Measurements from ENCODE around the gene SORBS2. TPM values are rescaled to one million over a fixed set of nuclear protein-coding genes. Genes with fewer than 3 reads are reported as not detected.

Gene SORBS2
- total RNA-seq, 1 donor from 2014 or later = 94.2 TPM

DNA sequence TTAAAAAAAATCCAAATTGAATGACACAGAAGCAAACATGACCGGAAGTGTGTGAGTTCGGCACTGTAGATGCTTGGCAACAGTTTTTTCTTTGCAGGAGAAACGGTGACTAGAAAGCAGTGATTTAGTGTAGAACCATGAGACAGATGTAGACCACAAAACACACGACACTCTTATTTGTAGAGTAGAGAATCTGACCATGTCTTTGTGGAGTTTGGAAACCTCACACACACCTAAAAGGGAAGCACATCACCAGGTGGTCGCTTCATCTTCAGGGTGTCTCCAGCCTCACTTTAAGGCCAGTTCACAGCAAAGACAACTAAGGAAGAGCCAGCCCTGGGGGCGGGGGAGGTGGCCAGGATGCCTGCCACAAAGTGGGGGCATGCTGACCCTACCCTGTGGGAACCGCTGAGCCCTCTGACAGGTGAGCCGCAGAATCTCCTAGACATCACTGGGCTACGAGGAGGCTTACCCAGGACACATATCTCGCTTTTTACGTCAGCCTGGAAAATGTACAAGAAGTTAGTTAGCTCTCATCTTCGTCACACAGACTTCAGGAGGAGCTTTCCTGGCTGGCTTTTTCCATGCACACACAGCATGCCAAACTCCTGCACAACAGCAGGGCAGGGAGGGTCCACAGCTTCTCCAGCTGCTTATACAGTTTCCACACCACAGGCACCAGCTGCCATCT lies 212.3 kb downstream of the SORBS2 start:
- no peak for DNase-seq (ENCODE audit: low spot score, unreplicated experiment)
- H3K27me3 Mint-ChIP-seq = no peaks in the 10 kb centered on the region
- TF ChIP-seq, protein P1, sequence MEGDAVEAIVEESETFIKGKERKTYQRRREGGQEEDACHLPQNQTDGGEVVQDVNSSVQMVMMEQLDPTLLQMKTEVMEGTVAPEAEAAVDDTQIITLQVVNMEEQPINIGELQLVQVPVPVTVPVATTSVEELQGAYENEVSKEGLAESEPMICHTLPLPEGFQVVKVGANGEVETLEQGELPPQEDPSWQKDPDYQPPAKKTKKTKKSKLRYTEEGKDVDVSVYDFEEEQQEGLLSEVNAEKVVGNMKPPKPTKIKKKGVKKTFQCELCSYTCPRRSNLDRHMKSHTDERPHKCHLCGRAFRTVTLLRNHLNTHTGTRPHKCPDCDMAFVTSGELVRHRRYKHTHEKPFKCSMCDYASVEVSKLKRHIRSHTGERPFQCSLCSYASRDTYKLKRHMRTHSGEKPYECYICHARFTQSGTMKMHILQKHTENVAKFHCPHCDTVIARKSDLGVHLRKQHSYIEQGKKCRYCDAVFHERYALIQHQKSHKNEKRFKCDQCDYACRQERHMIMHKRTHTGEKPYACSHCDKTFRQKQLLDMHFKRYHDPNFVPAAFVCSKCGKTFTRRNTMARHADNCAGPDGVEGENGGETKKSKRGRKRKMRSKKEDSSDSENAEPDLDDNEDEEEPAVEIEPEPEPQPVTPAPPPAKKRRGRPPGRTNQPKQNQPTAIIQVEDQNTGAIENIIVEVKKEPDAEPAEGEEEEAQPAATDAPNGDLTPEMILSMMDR (IDR thresholded peaks at IDR 0.05; ENCODE audit: unreplicated experiment) = no peak
- no peak overlapping the region for H3K27ac Mint-ChIP-seq
- peaks cover 6% of the 10 kb centered on the region for H3K36me3 Mint-ChIP-seq (ENCODE audit: insufficient read depth)
- H3K4me1 Mint-ChIP-seq (ENCODE audit: low read depth) = no peaks in the 10 kb centered on the region
- H3K4me3 Mint-ChIP-seq (ENCODE audit: low read depth) = no peak overlapping the region
- no peaks in the 10 kb centered on the region for H3K9me3 Mint-ChIP-seq (ENCODE audit: low read depth)

DNA sequence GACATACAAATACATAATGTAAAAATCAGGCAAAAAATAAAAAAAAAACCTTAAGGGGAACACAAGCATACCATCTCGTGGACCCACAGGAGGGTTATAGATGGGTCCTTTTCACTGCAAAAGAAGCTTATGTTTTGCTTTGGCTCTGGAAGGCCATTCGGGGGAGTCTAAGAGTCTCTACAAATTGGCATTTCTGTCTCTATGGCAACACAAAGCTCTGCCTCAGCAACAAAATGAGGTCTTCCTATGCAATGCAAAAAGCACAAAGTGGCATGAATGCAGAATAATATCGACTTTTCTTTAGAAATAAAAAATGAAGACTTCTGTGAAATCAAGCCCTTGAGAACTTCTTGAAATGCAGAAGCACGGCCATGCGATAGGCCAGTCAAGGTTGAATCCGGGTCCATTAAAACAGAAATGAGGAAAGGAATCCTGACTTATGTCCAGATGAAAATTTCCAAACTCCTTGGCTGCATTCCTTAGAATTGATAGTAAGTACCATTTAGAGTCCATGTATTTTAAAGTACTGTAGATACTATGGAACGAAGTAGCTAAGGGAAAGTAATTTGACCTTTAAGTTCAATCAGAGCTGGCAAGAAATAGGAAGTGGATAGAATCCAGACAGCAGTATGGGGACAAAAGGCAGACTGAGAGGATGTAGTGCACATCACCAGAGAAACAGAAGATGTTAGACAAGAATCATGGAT lies 213.0 kb downstream of the SORBS2 start:
- no peak for DNase-seq (ENCODE audit: low spot score, unreplicated experiment)
- H3K9me3 Mint-ChIP-seq (ENCODE audit: low read depth) = no peaks in the 10 kb centered on the region
- H3K27me3 Mint-ChIP-seq = no peaks in the 10 kb centered on the region
- no peak overlapping the region for H3K27ac Mint-ChIP-seq
- peaks cover 2% of the 10 kb centered on the region for H3K36me3 Mint-ChIP-seq (ENCODE audit: insufficient read depth)
- no peaks in the 10 kb centered on the region for H3K4me1 Mint-ChIP-seq (ENCODE audit: low read depth)
- H3K4me3 Mint-ChIP-seq (ENCODE audit: low read depth) = no peak overlapping the region
- TF ChIP-seq, protein P1 (IDR thresholded peaks at IDR 0.05; ENCODE audit: unreplicated experiment) = no peak

GRCh38 chr4:185597532-185598188 lies 214.3 kb downstream of the SORBS2 start:
- Mint-ChIP-seq H3K9me3 (ENCODE audit: low read depth) (no peaks in the 10 kb centered on the region), H3K27ac (no peak overlapping the region), H3K36me3 (ENCODE audit: insufficient read depth) (peaks cover 5% of the 10 kb centered on the region), H3K4me1 (ENCODE audit: low read depth) (no peaks in the 10 kb centered on the region), H3K27me3 (no peaks in the 10 kb centered on the region), H3K4me3 (ENCODE audit: low read depth) (no peak overlapping the region)
- TF ChIP-seq, protein P1 (IDR thresholded peaks at IDR 0.05; ENCODE audit: unreplicated experiment) = peak; percentile 98
- peak; percentile 54 for DNase-seq (ENCODE audit: low spot score, unreplicated experiment)

DNA sequence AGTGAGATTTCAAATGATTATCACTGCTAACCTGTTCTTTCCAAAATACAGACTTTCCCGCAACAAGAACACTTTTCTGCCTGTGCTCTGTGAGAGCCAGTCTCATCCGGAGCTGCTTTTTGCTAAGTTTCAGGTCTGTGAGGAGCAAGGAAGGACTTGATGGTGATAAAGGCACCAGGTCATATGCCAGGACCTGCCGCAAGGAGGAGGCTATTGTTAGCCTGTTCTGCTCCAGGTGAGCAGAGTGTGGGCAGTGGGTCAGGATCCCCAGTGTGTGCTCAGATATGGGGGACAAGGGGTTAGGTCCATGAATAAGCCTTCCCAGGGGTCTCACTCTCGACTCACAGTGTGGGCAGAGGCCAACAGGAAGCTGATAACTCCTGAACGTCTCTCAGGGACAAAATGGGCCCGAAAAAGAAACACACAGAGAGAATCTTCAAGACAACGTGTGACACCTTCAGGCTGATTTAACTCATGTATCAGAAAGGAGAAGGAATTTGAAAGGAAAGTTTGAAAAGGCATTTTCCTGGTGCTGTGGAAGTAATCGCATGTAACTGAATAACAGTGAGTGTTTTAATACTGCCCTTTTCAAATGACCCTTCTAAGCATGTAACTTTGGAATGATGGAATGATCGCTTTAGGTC lies 219.0 kb downstream of the SORBS2 start:
- no peaks in the 10 kb centered on the region for H3K4me1 Mint-ChIP-seq (ENCODE audit: low read depth)
- TF ChIP-seq, protein P1 (IDR thresholded peaks at IDR 0.05; ENCODE audit: unreplicated experiment) = no peak
- H3K27ac Mint-ChIP-seq = no peak overlapping the region
- H3K9me3 Mint-ChIP-seq (ENCODE audit: low read depth) = no peaks in the 10 kb centered on the region
- peaks cover 13% of the 10 kb centered on the region for H3K27me3 Mint-ChIP-seq
- no peak overlapping the region for H3K4me3 Mint-ChIP-seq (ENCODE audit: low read depth)
- DNase-seq (ENCODE audit: low spot score, unreplicated experiment) = no peak
- H3K36me3 Mint-ChIP-seq (ENCODE audit: insufficient read depth) = peaks cover 10% of the 10 kb centered on the region

DNA sequence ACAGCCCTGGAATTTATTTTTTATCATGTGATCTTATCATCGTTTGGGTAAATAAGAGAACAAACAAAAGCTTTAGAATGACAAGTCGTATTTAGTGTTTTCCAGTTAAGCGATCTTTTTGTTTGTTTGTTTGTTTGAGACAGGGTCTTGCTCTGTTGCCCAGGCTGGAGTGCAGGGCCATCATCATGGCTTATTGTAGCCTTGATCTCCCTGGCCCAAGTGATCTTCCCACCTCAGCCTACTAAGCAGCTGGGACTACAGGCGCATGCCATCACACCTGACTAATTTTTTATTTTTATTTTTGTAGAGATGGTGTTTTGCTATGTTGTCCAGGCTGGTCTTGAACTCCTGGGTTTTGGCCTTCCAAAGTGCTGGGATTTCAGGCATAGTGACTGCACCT lies 219.6 kb downstream of the SORBS2 start:
- peaks cover 10% of the 10 kb centered on the region for H3K36me3 Mint-ChIP-seq (ENCODE audit: insufficient read depth)
- H3K27ac Mint-ChIP-seq = no peak overlapping the region
- peaks cover 3% of the 10 kb centered on the region for H3K4me1 Mint-ChIP-seq (ENCODE audit: low read depth)
- no peak overlapping the region for H3K4me3 Mint-ChIP-seq (ENCODE audit: low read depth)
- TF ChIP-seq, protein P1 (IDR thresholded peaks at IDR 0.05; ENCODE audit: unreplicated experiment) = no peak
- H3K27me3 Mint-ChIP-seq = peaks cover 18% of the 10 kb centered on the region
- no peak for DNase-seq (ENCODE audit: low spot score, unreplicated experiment)
- H3K9me3 Mint-ChIP-seq (ENCODE audit: low read depth) = no peaks in the 10 kb centered on the region

Measured in progenitor cell of endocrine pancreas (in vitro differentiated cells).